OCI-LY1 (cell line): ENCODE measurements around the gene CDH4.

Experiments used
- H2AFZ ChIP-seq: fragments of 200-600 bp; sonication (generic), shearing (Covaris generic); 2 replicates; pipeline ENCODE4 v1.6.0; 2014; ENCODE audit warnings: antibody characterized with exemption, mild to moderate bottlenecking, low read length
- H3F3A ChIP-seq: fragments of 200-600 bp; sonication (generic), shearing (Covaris generic); 2 replicates; pipeline ENCODE4 v1.6.0; 2014; ENCODE audit warnings: mild to moderate bottlenecking, antibody characterized with exemption, low read length, moderate library complexity; ENCODE audit not compliant: insufficient read depth
- H3K27ac ChIP-seq: fragments of 200-600 bp; sonication (generic); 2 replicates; pipeline ENCODE4 v1.5.1; 2014; ENCODE audit warnings: low read length, mixed run types, mild to moderate bottlenecking, low read depth; ENCODE audit not compliant: poor library complexity, severe bottlenecking
- H3K27me3 ChIP-seq: fragments of 200-600 bp; sonication (generic); 2 replicates; pipeline ENCODE4 v1.6.0; 2014; ENCODE audit warnings: antibody characterized with exemption, mild to moderate bottlenecking, low read length, moderate library complexity; ENCODE audit not compliant: insufficient read depth
- H3K36me3 ChIP-seq: fragments of 200-600 bp; sonication (generic); 2 replicates; pipeline ENCODE4 v1.6.1; 2014; ENCODE audit warnings: mild to moderate bottlenecking, antibody characterized with exemption, low read length, moderate library complexity, mixed read lengths; ENCODE audit not compliant: insufficient read depth
- H3K4me1 ChIP-seq: fragments of 200-600 bp; sonication (generic); 2 replicates; pipeline ENCODE4 v1.5.1; 2014; ENCODE audit warnings: mild to moderate bottlenecking, low read length, moderate library complexity; ENCODE audit not compliant: insufficient read depth, severe bottlenecking
- H3K4me2 ChIP-seq: fragments of 200-600 bp; sonication (generic), shearing (Covaris generic); 2 replicates; pipeline ENCODE4 v1.6.1; 2014; ENCODE audit warnings: low read length
- H3K4me3 ChIP-seq: fragments of 200-600 bp; sonication (generic); 2 replicates; pipeline ENCODE4 v1.5.1; 2014; ENCODE audit warnings: low read length, low read depth, mild to moderate bottlenecking, mixed read lengths; ENCODE audit not compliant: poor library complexity, severe bottlenecking
- H3K79me2 ChIP-seq: fragments of 200-600 bp; shearing (Covaris generic); 2 replicates; pipeline ENCODE4 v1.6.1; 2016; ENCODE audit warnings: mixed run types, low read length, mixed read lengths; ENCODE audit not compliant: insufficient read depth
- H3K9ac ChIP-seq: fragments of 200-600 bp; sonication (generic), shearing (Covaris generic); 2 replicates; pipeline ENCODE4 v1.6.1; 2014; ENCODE audit warnings: mild to moderate bottlenecking, low read length, mixed read lengths
- H3K9me2 ChIP-seq: fragments of 200-600 bp; sonication (generic), shearing (Covaris generic); 2 replicates; pipeline ENCODE4 v1.6.1; 2014; ENCODE audit warnings: low read depth, mild to moderate bottlenecking, low read length, mixed read lengths
- H3K9me3 ChIP-seq: fragments of 200-600 bp; shearing (Covaris generic); 2 replicates; pipeline ENCODE4 v1.6.1; 2014; ENCODE audit warnings: low read length, mixed read lengths
- H4K20me1 ChIP-seq: fragments of 200-600 bp; sonication (generic), shearing (Covaris generic); 2 replicates; pipeline ENCODE4 v1.6.0; 2016; ENCODE audit warnings: mild to moderate bottlenecking, low read length; ENCODE audit not compliant: insufficient read depth
- CTCF ChIP-seq: fragments of 200-600 bp; sonication (generic), shearing (Covaris generic); IDR thresholded peaks from 2 replicates; pipeline ENCODE4 v1.5.1; 2017; ENCODE audit warnings: mild to moderate bottlenecking, antibody characterized with exemption, low read length, moderate library complexity, mixed read lengths
- EZH2 ChIP-seq: fragments of 200-600 bp; sonication (generic), shearing (Covaris generic); IDR thresholded peaks from 2 replicates; pipeline ENCODE4 v1.8.0; 2017; ENCODE audit warnings: borderline replicate concordance, mixed run types, mild to moderate bottlenecking, antibody characterized with exemption, low read length, moderate library complexity, mixed read lengths

Gene CDH4

GRCh38 chr20:61439251-61439650 lies 187.2 kb downstream of the CDH4 start:
- H3F3A ChIP-seq = no peaks in the 10 kb centered on the region
- H3K36me3 ChIP-seq = no peaks in the 10 kb centered on the region
- H3K9me2 ChIP-seq = no peaks in the 10 kb centered on the region
- no peak overlapping the region for H3K9ac ChIP-seq
- no peak overlapping the region for H3K27ac ChIP-seq
- no peak overlapping the region for H2AFZ ChIP-seq
- no peak overlapping the region for H3K4me3 ChIP-seq
- TF ChIP-seq CTCF = no peak
- TF ChIP-seq EZH2 = no peak
- H3K9me3 ChIP-seq = no peaks in the 10 kb centered on the region
- H3K4me2 ChIP-seq = no peak overlapping the region
- H3K79me2 ChIP-seq = no peaks in the 10 kb centered on the region
- no peaks in the 10 kb centered on the region for H4K20me1 ChIP-seq
- no peaks in the 10 kb centered on the region for H3K27me3 ChIP-seq
- H3K4me1 ChIP-seq = no peaks in the 10 kb centered on the region

- Histone ChIP-seq H3K36me3 (no peaks in the 10 kb centered on the region), H3K9ac (no peak overlapping the region), H3F3A (no peaks in the 10 kb centered on the region), H3K9me3 (no peaks in the 10 kb centered on the region), H3K79me2 (no peaks in the 10 kb centered on the region), H4K20me1 (no peaks in the 10 kb centered on the region), H3K4me3 (no peak overlapping the region), H3K27ac (no peak overlapping the region), H3K4me1 (no peaks in the 10 kb centered on the region), H3K9me2 (no peaks in the 10 kb centered on the region), H3K4me2 (no peak overlapping the region), H3K27me3 (no peaks in the 10 kb centered on the region), H2AFZ (no peak overlapping the region)
- TF ChIP-seq EZH2 (no peak), CTCF (no peak)
Observed at GRCh38 chr20:61440548-61441055, 188.5 kb downstream of the CDH4 start.

- Histone ChIP-seq H3K9me3 (no peaks in the 10 kb centered on the region), H3K27ac (no peak overlapping the region), H3K9me2 (no peaks in the 10 kb centered on the region), H2AFZ (no peak overlapping the region), H3K36me3 (no peaks in the 10 kb centered on the region), H3K9ac (no peak overlapping the region), H3K4me3 (no peak overlapping the region), H3K27me3 (no peaks in the 10 kb centered on the region), H3F3A (no peaks in the 10 kb centered on the region), H3K4me1 (no peaks in the 10 kb centered on the region), H4K20me1 (no peaks in the 10 kb centered on the region), H3K79me2 (no peaks in the 10 kb centered on the region), H3K4me2 (no peak overlapping the region)
- no peak for TF ChIP-seq EZH2
- TF ChIP-seq CTCF = no peak
Observed at GRCh38 chr20:61441537-61441936, 189.5 kb downstream of the CDH4 start.
